HG03039 (cell line): ENCODE measurements around the gene NUTM2G.
"Not testable (repeated sequence)": the region's sequence is repeated elsewhere in the genome, so short reads cannot be mapped to it uniquely, and the experiment has no call there.

Experiments used
- ATAC-seq: cut with Tn5 transposase; IDR thresholded peaks from one replicate; pipeline ENCODE4 v1.9.1; 2021; ENCODE audit warnings: mild to moderate bottlenecking, moderate library complexity; ENCODE audit not compliant: unreplicated experiment

NUTM2G gene, protein sequence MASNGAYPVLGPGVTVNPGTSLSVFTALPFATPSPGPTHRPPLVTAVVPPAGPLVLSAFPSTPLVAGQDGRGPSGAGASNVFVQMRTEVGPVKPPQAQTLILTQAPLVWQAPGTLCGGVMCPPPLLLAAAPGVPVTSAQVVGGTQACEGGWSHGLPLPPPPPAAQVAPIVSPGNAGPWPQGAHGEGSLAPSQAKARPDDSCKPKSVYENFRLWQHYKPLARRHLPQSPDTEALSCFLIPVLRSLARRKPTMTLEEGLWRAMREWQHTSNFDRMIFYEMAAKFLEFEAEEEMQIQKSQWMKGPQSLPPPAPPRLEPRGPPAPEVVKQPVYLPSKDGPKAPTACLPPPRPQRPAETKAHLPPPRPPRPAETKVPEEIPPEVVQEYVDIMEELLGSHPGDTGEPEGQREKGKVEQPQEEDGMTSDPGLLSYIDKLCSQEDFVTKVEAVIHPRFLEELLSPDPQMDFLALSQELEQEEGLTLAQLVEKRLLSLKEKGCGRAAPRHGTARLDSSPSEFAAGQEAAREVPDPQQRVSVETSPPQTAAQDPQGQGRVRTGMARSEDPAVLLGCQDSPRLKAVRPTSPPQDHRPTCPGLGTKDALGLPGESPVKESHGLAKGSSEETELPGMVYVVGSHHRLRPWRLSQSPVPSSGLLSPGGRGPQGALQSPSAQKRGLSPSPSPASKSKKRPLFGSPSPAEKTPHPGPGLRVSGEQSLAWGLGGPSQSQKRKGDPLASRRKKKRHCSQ

DNA sequence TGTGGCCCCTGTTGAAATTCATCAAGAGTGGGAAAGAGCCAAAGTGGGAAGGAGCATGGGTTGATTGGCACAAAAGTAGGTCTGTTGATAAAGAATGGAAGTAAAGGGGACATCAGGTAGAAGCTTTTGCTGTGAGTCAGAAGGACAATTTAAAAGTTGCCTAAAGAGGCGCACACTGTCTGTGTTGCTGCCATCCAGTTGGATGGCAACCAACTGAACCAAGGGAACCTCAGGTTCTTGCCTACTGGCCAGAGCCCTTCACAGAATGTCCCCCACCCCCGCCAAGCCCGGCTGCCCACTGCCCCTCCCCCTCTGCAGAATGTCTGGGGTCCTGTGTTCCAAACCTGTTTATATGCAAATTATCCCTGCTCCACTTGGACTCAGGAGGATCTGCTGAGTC lies at the start of gene NUTM2G:
NUTM2G (plus strand) TSS at position 301 of the 400 bp plus-strand sequence. CDS start 182 bp downstream, outside the sequence.
- not testable (repeated sequence) for ATAC-seq

DNA sequence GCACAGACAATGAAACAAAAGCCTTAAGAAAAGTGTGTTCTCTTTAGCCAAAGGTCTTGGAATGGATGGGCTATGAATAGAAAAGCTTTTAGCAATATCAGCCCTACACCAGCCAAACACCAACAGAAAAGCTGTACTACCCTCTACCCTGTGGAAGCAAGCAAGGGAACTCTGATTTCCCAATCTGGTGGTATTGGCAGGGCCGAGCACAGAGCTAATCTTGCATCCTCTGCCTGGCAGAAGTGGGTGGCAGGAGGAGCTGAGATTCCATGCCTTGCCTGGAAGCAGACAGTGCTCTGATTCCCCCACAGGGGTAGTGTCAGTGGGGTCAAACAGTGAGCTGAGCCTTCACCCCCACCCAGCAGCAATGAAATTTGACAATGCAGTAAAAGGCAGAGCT lies 44.7 kb upstream of the NUTM2G start:
- ATAC-seq: no peak

DNA sequence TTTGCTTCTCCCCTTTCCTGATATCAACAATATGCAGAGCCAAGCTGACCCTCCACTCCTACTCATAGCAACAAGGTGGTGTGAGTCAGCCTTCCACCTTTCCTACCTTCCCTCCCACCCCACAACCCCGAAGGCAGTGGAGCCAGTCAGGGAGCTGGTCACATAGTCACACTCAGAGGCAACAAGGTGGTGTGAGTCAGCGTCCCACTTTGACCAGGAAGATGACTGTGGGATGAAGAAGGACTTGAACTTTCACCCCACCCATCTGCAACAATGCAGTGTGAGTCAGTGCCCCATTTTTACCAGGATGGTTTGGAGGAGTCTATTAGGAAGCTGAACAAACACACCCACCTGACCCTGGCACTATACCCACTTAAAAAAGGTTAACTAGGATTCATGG lies 44.2 kb upstream of the NUTM2G start:
- no peak for ATAC-seq

DNA sequence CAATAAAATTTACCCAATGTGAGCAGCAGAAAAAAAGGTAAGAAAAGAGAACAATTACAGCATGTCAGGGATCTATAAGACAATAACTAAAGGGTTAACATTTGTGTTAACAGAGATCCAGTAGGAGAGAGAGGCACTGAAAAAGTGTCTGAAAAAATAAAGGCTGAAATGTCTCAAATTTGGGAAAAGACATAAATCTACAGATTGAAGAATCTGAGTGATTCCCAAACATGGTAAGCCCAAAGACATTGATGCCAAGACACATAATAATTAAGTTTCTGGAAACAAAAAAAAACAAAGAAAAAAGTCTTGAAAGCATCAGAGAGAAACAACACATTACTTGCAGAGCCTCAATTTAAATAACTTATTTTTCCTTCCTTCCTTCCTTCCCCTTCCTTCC lies 43.2 kb upstream of the NUTM2G start:
- no peak for ATAC-seq

DNA sequence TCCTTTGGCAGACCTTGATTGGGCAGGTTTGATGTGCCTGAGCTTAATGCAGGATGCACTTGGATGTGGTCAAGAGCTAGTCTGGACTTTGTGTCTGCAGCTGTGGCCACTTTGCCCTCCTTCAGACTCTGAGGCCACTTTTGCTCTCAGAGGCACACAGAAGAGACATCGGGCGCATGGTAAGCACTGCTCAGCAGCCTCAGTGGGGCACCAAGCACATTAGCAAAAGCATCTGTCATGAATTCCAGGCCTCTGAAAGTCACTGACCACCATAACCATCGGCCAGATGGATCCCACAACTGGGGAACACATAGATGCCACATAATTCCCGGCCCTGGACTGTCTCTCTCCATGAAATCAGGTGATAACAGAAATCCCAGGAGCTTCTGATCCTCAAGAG lies 40.1 kb upstream of the NUTM2G start:
- no peak for ATAC-seq

DNA sequence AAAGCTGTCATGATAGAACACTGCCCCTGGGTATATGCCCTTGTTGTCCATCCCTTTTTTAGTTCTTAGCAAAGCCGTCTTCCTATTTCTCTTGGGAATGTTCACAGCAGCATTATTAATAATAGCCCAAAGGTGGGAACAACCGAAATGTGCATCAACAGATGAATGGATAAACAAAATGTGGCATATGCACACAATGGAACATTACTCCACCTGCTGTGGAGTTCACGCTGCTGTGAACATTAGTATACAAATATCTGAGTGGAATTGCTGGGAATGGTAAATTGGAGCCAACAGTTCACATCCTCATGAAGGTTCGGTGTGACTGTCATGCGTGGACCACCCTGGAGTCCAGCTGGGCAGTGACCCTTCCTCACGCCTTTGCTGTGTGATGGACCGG lies 36.5 kb upstream of the NUTM2G start:
- ATAC-seq: no peak

DNA sequence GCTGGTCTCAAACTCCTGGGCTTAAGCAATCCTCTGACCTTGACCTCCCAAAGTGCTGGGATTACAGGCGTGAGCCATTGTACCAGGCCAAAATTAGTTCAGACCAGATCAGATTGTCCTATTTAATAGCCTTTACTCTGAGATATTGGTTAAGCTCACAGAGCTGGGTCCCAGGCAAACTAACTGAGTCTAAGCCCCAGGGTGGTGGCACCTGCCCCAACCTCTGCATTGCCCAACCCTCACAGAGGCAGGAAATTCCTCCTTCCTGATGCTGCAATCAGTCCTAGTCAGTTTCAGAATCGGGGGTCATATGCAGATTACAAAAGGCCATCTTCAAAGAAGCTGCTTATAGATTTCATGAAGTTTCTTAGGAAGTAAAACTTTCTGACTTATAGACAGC lies 28.6 kb upstream of the NUTM2G start:
- not testable (repeated sequence) for ATAC-seq

DNA sequence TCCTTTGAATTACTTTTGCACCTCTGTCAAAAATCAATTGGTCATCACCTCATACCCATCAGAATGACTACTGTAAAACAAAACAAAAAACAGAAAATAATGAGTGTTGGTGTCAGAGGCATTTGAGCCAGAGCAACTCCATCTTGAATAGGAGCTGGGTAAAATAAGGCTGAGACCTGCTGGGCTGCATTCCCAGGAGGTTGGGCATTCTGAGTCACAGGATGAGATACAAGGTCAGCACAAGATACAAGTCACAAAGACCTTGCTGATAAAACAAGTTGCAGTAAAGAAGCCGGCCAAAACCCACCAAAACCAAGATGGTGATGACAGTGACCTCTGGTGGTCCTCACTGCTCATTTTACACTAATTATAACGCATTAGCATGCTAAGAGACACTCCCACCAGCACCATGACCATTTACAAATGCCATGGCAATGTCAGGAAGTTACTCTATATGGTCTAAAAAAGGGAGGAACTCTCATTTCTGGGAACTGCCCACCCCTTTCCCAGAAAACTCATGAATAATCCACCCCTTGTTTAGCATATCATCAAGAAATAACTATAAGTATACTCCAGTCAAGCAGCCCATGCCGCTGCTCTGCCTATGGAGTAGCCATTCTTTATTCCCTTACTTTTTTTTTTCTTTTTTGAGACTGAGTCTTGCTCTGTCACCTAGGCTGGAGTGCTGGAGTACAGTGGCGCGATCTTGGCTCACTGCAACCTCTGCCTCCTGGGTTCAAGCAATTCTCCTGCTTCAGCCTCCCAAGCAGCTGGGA lies 23.5 kb upstream of the NUTM2G start:
- not testable (repeated sequence) for ATAC-seq

DNA sequence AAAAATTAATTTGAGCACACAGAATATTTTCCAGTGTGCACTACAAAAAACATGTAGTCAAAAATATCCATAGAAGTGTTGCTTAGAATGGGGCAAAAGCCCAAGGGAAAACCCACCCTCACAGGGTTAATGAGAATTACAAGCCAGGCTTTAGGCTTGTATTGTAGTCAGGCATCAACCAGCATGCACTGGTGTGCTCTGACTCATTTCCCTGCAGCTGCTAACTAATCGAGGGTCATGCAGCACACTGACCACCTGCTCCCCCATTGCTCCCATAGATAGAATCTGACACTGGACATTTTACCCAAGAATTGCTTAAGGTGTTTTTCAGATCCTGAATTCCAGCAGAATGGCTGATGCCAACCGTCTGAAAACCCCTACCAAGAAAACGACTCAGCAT lies 20.2 kb upstream of the NUTM2G start:
- ATAC-seq: not testable (repeated sequence)

DNA sequence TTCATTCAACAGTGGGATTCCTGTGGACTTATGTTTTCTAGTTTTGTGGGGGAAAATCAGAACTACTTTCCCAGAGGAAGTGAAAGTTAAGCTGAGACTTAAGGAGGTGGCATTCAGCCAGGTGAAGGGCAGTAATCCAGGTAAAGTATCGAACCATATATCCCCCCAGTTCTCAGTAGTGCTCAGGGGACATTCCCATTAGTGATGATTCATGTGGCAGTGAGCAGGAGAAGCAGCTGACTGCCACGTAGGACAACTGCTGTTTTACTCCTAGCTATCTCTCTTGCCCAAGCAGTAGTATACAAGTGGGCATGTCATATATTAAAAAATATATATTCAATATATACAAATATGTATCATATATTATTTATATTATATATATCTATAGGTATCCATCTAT lies 13.1 kb upstream of the NUTM2G start:
- ATAC-seq: not testable (repeated sequence)

DNA sequence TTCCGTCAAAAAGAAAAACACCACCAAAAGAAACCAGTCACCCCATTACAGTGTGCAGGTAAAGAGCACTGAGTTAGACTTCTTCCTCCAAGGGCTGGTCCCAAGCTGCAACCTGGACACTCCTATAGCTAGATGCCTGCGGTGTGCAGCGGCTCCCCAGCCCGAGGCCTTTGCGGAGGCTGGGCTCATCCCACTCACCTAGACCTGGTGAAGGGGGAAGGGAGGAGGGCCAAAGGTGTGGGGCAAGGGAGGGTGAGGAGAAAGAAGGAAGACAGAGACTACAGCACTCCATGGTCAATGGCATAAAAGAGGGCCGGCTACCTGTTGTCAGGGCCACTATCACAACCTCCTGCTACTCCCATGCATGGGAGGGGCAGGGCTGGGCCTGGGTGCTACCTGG lies 12.1 kb upstream of the NUTM2G start:
- not testable (repeated sequence) for ATAC-seq

DNA sequence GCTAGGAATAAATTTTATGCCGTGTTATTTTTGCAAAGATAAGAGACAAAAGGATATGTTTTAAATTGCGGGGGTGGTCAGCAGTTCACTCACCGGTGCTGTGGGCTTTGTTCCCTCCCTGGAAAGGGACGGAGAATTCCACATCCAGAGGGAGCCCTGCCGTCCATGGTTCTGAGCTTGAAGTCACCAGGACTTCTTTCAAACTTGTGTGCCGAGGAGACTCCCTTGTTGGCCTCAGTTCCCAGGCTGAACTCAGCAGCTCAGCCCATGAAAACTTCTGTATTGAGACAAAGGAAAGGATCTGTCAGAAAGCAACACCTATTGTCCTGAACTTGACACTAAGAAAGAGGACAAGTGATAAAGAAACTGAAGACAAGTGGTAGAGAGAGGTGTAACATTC lies 10.1 kb upstream of the NUTM2G start:
- ATAC-seq: not testable (repeated sequence)

DNA sequence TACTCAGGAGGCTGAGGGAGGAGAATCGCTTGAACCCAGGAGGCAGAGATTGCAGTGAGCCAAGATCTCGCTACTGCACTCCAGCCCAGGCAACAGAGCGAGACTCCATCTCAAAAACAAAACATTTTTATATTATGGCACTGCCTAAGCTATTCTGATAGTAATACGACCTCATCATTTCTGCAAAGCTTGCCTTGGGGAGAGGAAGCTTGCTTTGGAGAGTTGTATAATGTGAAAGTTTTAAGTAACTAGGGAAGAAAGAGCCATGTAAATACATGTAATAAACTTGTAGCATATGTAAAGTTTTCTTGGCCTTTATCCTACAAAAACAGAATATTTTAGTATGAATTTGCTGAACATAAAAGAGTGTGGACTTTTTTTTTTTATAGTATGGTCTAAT lies 7.8 kb upstream of the NUTM2G start:
- ATAC-seq: not testable (repeated sequence)

DNA sequence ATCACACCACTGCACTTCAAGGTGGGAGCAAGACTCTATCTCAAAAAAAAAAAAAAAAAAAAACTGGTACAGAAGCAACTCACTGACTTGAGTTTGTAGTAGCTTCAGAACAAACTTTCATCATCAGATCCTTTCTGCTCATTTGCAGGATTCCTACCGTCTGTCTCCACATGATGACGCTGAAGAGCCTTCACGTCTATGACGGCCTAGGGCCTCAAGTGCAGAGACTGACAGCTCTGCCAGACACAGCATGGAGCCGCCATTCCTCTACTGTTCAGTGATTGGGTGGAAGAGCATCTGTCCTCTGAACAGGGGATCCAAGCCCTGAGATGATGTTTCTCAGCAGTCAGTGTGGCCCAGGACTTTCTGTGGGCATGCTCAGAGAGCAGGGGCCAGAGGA lies 3.1 kb upstream of the NUTM2G start:
- not testable (repeated sequence) for ATAC-seq

DNA sequence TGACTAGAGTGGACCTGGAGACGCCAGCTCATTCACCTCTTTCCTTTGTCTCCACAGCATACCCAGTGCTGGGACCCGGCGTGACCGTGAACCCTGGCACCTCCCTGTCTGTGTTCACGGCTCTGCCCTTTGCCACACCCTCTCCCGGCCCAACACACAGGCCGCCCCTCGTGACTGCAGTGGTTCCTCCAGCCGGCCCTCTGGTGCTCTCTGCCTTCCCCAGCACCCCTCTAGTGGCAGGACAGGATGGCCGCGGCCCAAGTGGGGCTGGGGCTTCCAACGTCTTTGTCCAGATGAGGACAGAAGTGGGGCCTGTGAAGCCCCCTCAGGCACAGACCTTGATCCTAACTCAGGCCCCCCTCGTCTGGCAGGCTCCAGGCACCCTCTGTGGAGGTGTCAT lies 3.0 kb downstream of the NUTM2G start:
- not testable (repeated sequence) for ATAC-seq

DNA sequence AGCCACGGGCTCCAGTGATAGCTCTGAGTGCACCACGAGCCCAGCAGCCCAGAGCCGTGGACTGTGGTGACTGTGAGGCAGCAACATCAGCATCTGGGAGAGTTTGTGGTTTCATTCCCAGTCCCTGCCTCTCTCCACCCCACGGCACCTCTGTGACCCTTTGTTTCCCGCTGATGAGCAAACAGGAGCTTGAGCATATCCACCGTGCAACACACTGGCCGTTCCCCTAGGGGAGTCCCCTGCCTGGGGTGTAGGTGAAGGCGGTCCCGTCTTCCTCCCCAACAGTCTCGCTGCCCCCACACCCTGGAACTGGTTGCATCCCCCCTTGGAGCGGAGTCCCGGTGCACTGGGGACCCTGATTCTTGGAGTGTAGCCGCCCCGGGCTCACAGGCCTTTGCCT lies 5.5 kb downstream of the NUTM2G start:
- ATAC-seq: not testable (repeated sequence)

DNA sequence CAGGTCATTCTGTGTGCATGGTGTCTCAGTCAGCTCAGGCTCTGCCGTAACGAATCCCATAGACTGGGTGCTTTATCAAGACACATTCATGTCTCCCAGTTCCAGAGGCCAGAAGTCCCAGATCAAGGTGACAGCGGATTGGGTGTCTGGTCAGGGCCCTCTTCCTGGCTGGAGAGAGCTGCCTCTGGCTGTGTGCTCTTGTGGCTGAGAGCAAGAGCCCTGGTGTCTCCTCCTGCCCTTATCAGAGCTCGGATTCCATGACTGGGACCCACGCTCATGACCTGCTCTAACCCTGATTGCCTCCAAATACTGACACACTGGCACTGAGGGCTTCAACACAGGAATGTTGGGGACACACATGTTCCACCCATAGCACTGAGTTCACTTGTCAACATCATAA lies 6.1 kb downstream of the NUTM2G start:
- not testable (repeated sequence) for ATAC-seq

DNA sequence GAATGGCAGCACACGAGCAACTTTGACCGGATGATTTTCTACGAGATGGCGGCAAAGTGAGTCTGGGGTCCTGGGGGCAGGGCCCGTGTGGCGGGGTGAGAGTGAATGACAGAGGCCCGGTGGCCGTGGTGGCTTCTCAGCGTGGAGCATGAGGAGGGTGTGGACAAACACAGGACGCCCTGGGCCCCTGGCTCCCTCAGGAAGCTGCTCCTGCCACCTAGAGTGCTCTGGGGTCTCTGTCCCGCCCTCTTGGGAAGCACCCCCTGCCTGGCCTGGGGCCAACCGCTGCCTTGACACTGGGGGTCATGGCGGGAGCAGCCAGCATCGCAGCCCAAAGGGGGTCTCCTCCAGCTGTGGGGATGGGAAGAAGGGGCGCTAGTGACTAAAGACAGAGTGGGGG lies 6.8 kb downstream of the NUTM2G start:
- ATAC-seq: not testable (repeated sequence)

DNA sequence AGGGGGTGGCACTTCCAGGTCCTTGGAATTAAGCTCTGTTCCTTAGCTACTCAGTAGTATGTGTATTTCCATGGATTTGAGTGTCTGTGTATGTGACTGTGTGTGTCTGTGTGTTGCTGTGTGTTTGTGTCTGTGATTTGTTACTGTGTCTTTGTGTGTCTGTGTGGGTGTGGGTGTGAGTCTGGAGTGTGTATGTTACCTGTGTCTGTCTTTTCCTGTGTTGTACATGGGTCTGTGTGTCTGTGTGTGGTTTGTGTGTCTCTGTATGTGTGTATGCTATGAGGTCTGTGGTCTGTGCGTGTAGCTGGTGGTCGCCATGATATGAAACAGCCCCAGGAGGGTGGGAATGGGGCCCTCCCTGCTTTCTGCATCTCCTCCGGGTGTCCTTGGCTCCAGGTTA lies 8.8 kb downstream of the NUTM2G start:
- ATAC-seq: not testable (repeated sequence)

DNA sequence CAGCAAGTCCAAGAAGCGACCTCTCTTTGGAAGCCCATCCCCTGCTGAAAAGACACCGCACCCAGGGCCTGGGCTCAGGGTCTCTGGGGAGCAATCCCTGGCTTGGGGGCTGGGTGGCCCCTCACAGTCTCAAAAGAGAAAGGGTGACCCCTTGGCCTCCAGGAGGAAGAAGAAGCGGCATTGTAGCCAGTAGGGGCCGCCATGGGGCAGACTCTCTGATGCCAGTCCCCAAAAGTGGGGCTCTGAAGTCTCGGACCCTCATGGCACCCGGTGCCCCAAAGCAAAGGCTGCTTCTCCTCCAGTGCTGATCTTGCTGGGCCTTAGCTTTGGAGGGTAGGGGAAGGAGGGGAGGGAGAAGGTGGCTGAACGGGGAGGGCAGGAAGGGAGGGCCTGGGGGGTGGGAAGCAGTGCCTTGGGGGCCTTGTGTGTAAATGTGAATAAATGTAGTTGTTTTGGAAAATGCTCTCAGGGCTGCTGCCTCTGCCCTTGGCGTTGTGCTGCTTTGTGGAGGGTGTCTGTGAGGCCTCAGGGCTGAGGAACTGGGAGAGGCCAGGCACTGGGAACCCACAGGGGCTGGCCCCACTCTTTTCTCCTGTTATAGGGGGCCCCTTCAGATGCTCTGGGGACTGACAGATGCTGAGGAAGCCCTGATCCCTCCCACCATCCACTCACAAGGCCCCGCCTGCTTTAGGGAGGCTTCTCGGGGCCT lies 10.5 kb downstream of the NUTM2G start:
- ATAC-seq: not testable (repeated sequence)

DNA sequence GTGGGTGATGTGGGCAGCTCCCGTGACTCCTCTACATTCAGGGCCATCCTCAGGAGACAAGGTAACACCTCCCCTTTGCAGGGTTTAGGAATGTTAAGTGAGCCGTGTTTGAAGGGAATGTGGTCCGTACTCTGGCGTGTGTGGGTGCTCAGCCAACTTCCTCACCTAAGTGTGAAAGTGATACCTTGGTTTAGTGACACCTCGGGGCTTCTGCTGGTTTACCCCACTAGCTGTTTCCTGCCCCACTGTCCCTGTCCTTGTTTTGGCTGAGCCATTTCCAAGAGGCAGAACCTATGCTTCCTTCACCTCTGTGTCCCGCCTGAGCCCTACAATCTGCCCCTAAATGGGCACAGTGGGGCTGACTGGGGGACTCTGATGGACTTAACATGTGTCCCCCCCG lies 12.3 kb downstream of the NUTM2G start:
- not testable (repeated sequence) for ATAC-seq
